Cerebellar nuclear complex (tissue), 1 donor: ENCODE measurements around the gene RBM28.

Source experiments
- DNase-seq, 2 experiments: peaks; one replicate each; lab custom pipeline; 2025; lab: John Stamatoyannopoulos, UW

RBM28 gene

GRCh38 chr7:128370491-128370890 is 26.8 kb upstream of the RBM28 start:
- DNase-seq = no peak

- DNase-seq = no peak
Observed at GRCh38 chr7:128366986-128367385, 23.3 kb upstream of the RBM28 start.

GRCh38 chr7:128366300-128366699 is 22.6 kb upstream of the RBM28 start:
- DNase-seq = no peak

GRCh38 chr7:128365432-128365831 is 21.7 kb upstream of the RBM28 start:
- DNase-seq = no peak

- DNase-seq = no peak
Observed at GRCh38 chr7:128364166-128364870, 20.6 kb upstream of the RBM28 start.

GRCh38 chr7:128363261-128363721 is 19.6 kb upstream of the RBM28 start:
- DNase-seq = no peak

GRCh38 chr7:128362670-128363069 is 19.0 kb upstream of the RBM28 start:
- no peak for DNase-seq

GRCh38 chr7:128361411-128362379 is 18.0 kb upstream of the RBM28 start, which contains the start of gene PRRT4:
PRRT4 (minus strand) TSS chr7:128361690.
- DNase-seq = no peak

- DNase-seq = no peak
Observed at GRCh38 chr7:128360359-128360678, 16.6 kb upstream of the RBM28 start.

- DNase-seq = no peak
Observed at GRCh38 chr7:128359939-128360338, 16.2 kb upstream of the RBM28 start.

GRCh38 chr7:128359336-128359735 is 15.6 kb upstream of the RBM28 start:
- no peak for DNase-seq

GRCh38 chr7:128358233-128358632 is 14.5 kb upstream of the RBM28 start:
- DNase-seq = no peak

- no peak for DNase-seq
Observed at GRCh38 chr7:128357217-128357613, 13.5 kb upstream of the RBM28 start.

GRCh38 chr7:128356546-128357216 is 13.0 kb upstream of the RBM28 start:
- DNase-seq = no peak

GRCh38 chr7:128353610-128354009 is 9.9 kb upstream of the RBM28 start:
- DNase-seq = no peak

GRCh38 chr7:128353189-128353588 is 9.5 kb upstream of the RBM28 start:
- DNase-seq = no peak

GRCh38 chr7:128352636-128353035 is 8.9 kb upstream of the RBM28 start:
- DNase-seq = no peak

- DNase-seq = no peak
Observed at GRCh38 chr7:128352153-128352537, 8.4 kb upstream of the RBM28 start.

GRCh38 chr7:128351296-128352152 is 7.8 kb upstream of the RBM28 start:
- DNase-seq = no peak

GRCh38 chr7:128350708-128351295 is 7.1 kb upstream of the RBM28 start:
- no peak for DNase-seq

- no peak for DNase-seq
Observed at GRCh38 chr7:128349466-128349825, 5.7 kb upstream of the RBM28 start.
